Trophoblast cell (in vitro differentiated cells and primary cell): Measurements from ENCODE around the gene TGFBRAP1.

Source experiments
- DNase-seq, 2 donors: peaks; one replicate each; pipeline ENCODE4 v3.0.0-alpha.2; 2016
- H2AFZ ChIP-seq: 2 replicates; pipeline ENCODE4 v1.6.1; 2013; ENCODE audit warnings: low read length, moderate library complexity, mild to moderate bottlenecking; ENCODE audit not compliant: insufficient read depth, poor library complexity
- H2AK5ac ChIP-seq: 2 replicates; pipeline ENCODE4 v1.6.1; 2013; ENCODE audit warnings: mild to moderate bottlenecking, low read length
- H2BK120ac ChIP-seq: 2 replicates; pipeline ENCODE4 v1.6.1; 2013; ENCODE audit warnings: low read length, mild to moderate bottlenecking, moderate library complexity; ENCODE audit not compliant: insufficient read depth, poor library complexity
- H2BK12ac ChIP-seq: 2 replicates; pipeline ENCODE4 v1.6.1; 2013; ENCODE audit warnings: mild to moderate bottlenecking, low read length, moderate library complexity
- H2BK5ac ChIP-seq: 2 replicates; pipeline ENCODE4 v1.6.1; 2013; ENCODE audit warnings: low read length, low read depth, moderate library complexity, mild to moderate bottlenecking; ENCODE audit not compliant: poor library complexity
- H3K14ac ChIP-seq: 2 replicates; pipeline ENCODE4 v1.6.1; 2013; ENCODE audit warnings: mild to moderate bottlenecking, low read length
- H3K18ac ChIP-seq: 2 replicates; pipeline ENCODE4 v1.6.1; 2013; ENCODE audit warnings: mild to moderate bottlenecking, low read length
- H3K23ac ChIP-seq: 2 replicates; pipeline ENCODE4 v1.6.1; 2013; ENCODE audit warnings: low read length
- H3K27ac ChIP-seq: 2 replicates; pipeline ENCODE4 v1.5.1; 2013; ENCODE audit warnings: low read depth, mild to moderate bottlenecking, inconsistent platforms, low read length, moderate library complexity
- H3K27me3 ChIP-seq: 2 replicates; pipeline ENCODE4 v1.6.1; 2013; ENCODE audit warnings: inconsistent platforms, mild to moderate bottlenecking, low read length, moderate library complexity; ENCODE audit not compliant: insufficient read depth
- H3K36me3 ChIP-seq, 2 experiments: 1 replicate in 1 of 2; 2 replicates in 1 of 2; pipeline ENCODE4 v1.6.1; 2013; ENCODE audit warnings: low read length in 2 of 2, mild to moderate bottlenecking in 2 of 2, moderate library complexity in 1 of 2; ENCODE audit not compliant: insufficient read depth in 2 of 2, control insufficient read depth in 1 of 2
- H3K4ac ChIP-seq: 2 replicates; pipeline ENCODE4 v1.6.1; 2013; ENCODE audit warnings: low read depth, mild to moderate bottlenecking, low read length, moderate library complexity
- H3K4me1 ChIP-seq, 2 experiments: 1 replicate in 1 of 2; 2 replicates in 1 of 2; pipeline ENCODE4 v1.6.1; 2013; ENCODE audit warnings: low read length in 2 of 2, mild to moderate bottlenecking in 2 of 2, moderate library complexity in 1 of 2; ENCODE audit not compliant: insufficient read depth in 2 of 2, control insufficient read depth in 1 of 2
- H3K4me2 ChIP-seq: 2 replicates; pipeline ENCODE4 v1.6.1; 2013; ENCODE audit warnings: inconsistent platforms, mild to moderate bottlenecking, low read length, moderate library complexity
- H3K4me3 ChIP-seq: 2 replicates; pipeline ENCODE4 v1.5.1; 2013; ENCODE audit warnings: mild to moderate bottlenecking, low read depth, low read length, inconsistent platforms
- H3K79me1 ChIP-seq: one replicate; pipeline ENCODE4 v1.6.1; 2013; ENCODE audit warnings: low read length
- H3K79me2 ChIP-seq: 2 replicates; pipeline ENCODE4 v1.6.1; 2013; ENCODE audit warnings: low read length, mild to moderate bottlenecking; ENCODE audit not compliant: control insufficient read depth, insufficient read depth, poor library complexity
- H3K9ac ChIP-seq: 2 replicates; pipeline ENCODE4 v1.6.1; 2013; ENCODE audit warnings: mild to moderate bottlenecking, low read length
- H3K9me3 ChIP-seq: 2 replicates; pipeline ENCODE4 v1.6.1; 2013; ENCODE audit warnings: low read depth, mild to moderate bottlenecking, control low read depth, inconsistent platforms, low read length; ENCODE audit not compliant: insufficient read depth
- H4K12ac ChIP-seq: 2 replicates; pipeline ENCODE4 v1.6.1; 2013; ENCODE audit warnings: low read depth, mild to moderate bottlenecking, low read length, moderate library complexity
- H4K8ac ChIP-seq: 2 replicates; pipeline ENCODE4 v1.6.1; 2013; ENCODE audit warnings: low read depth, mild to moderate bottlenecking, low read length, moderate library complexity
- H4K91ac ChIP-seq: one replicate; pipeline ENCODE4 v1.6.1; 2013; ENCODE audit warnings: low read depth, mild to moderate bottlenecking, low read length, moderate library complexity
- WGBS: extraction: QIAGEN DNeasy Blood & Tissue Kit; methylation state at CpG from one replicate; pipeline ENCODE4 v1.1.7; 2013; ENCODE audit warnings: missing lambda C conversion rate; ENCODE audit not compliant: insufficient read length, insufficient coverage; ENCODE audit errors: extremely low coverage; 5-methylcytosine and 5-hydroxymethylcytosine counted together

Gene TGFBRAP1

GRCh38 chr2:105256431-105257047 lies 73.0 kb downstream of the TGFBRAP1 start:
- Histone ChIP-seq H3K4me1 (peaks cover 26 to 35% of the 10 kb centered on the region in 2 experiments), H4K91ac (peak overlapping the region; percentile 97), H3K23ac (no peak overlapping the region), H3K27ac (peak overlapping the region; percentile 97), H2BK12ac (peak overlapping the region; percentile 25), H2BK5ac (peak overlapping the region; percentile 95), H4K8ac (peak overlapping the region; percentile 75), H3K9ac (no peak overlapping the region), H3K27me3 (no peaks in the 10 kb centered on the region), H3K79me2 (peaks cover 5% of the 10 kb centered on the region), H2AFZ (peak overlapping the region; percentile 15), H3K14ac (peak overlapping the region; percentile 68), H2BK120ac (peak overlapping the region; percentile 96), H3K79me1 (peaks cover 44% of the 10 kb centered on the region), H4K12ac (no peak overlapping the region), H3K4me2 (peak overlapping the region; percentile 50), H3K4ac (peak overlapping the region; percentile 39), H3K9me3 (no peaks in the 10 kb centered on the region), H3K4me3 (no peak overlapping the region), H3K18ac (no peak overlapping the region), H2AK5ac (no peak overlapping the region), H3K36me3 (no peaks in the 10 kb centered on the region)
- peak; percentile 79 to 91 for DNase-seq
- no CpG with 5 or more reads among the region's 11 CpGs for WGBS

GRCh38 chr2:105255979-105256378 lies 73.6 kb downstream of the TGFBRAP1 start:
- Histone ChIP-seq H3K27me3 (no peaks in the 10 kb centered on the region), H3K18ac (peak overlapping the region; percentile 84), H3K4me1 (peaks cover 26 to 31% of the 10 kb centered on the region in 2 experiments), H4K12ac (peak overlapping the region; percentile 23), H4K8ac (peak overlapping the region; percentile 87), H3K9ac (no peak overlapping the region), H3K36me3 (no peaks in the 10 kb centered on the region), H3K9me3 (no peaks in the 10 kb centered on the region), H3K4me3 (no peak overlapping the region), H4K91ac (peak overlapping the region; percentile 97), H2AFZ (peak overlapping the region; percentile 27), H2BK5ac (peak overlapping the region; percentile 95), H3K4me2 (peak overlapping the region; percentile 50), H3K27ac (peak overlapping the region; percentile 97), H2BK12ac (peak overlapping the region; percentile 96), H2AK5ac (peak overlapping the region; percentile 94), H3K79me1 (peaks cover 42% of the 10 kb centered on the region), H3K4ac (peak overlapping the region; percentile 80), H3K79me2 (peaks cover 5% of the 10 kb centered on the region), H2BK120ac (peak overlapping the region; percentile 96), H3K14ac (peak overlapping the region; percentile 95), H3K23ac (no peak overlapping the region)
- WGBS: no CpG with 5 or more reads among the region's 2 CpGs
- no peak for DNase-seq

DNA sequence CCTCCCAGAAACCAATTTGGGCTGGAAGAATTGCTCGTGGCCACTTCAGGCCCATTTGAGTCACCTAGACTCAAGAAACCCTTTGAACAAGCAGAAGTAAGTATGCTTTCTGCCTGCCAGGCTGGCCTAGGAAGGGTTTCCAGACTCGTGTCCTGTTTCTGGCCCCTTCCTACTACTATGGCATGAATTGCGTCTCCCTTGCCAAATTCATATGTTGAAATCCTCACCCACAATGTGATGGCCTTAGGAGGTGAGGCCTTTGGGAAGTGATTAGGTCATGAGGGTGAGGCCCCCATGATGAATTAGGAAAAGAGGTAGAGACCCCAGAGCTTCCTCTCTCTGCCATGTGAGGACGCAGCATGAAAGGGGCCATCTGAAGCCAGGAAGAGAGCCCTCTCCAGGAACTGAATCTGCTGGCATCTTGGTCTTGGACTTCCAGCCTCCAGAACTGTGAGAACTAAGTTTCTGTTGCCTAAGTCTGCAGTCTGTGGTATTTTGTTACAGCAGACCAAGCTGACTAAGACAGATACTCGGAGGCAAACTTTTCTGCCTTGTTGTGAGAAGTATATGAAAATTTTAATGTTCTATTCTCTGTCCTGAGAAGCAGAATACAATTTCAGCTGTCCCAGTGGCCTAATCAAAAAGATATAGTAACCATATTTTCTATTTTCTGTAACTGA lies 74.9 kb downstream of the TGFBRAP1 start:
- Histone ChIP-seq H3K36me3 (no peaks in the 10 kb centered on the region), H3K14ac (peak overlapping the region; percentile 95), H2BK12ac (peak overlapping the region; percentile 96), H3K27ac (peak overlapping the region; percentile 97), H3K79me2 (peaks cover 5% of the 10 kb centered on the region), H2BK120ac (peak overlapping the region; percentile 96), H4K91ac (peak overlapping the region; percentile 98), H4K8ac (peak overlapping the region; percentile 87), H3K18ac (peak overlapping the region; percentile 12), H3K79me1 (peaks cover 44% of the 10 kb centered on the region), H3K27me3 (no peaks in the 10 kb centered on the region), H3K4me2 (no peak overlapping the region), H3K4me3 (no peak overlapping the region), H2AFZ (peak overlapping the region; percentile 23), H3K4me1 (peaks cover 28 to 30% of the 10 kb centered on the region in 2 experiments), H3K9ac (no peak overlapping the region), H3K9me3 (no peaks in the 10 kb centered on the region), H4K12ac (peak overlapping the region; percentile 12), H3K4ac (peak overlapping the region; percentile 39), H2AK5ac (peak overlapping the region; percentile 22), H2BK5ac (peak overlapping the region; percentile 95), H3K23ac (no peak overlapping the region)
- no peak for DNase-seq
- no CpG with 5 or more reads among the region's 5 CpGs for WGBS

- Histone ChIP-seq H2BK5ac (peak overlapping the region; percentile 94), H3K36me3 (no peaks in the 10 kb centered on the region), H2AK5ac (peak overlapping the region; percentile 92), H4K91ac (peak overlapping the region; percentile 86), H3K9ac (no peak overlapping the region), H3K4me3 (no peak overlapping the region), H3K4ac (no peak overlapping the region), H3K18ac (peak overlapping the region; percentile 83), H3K27me3 (no peaks in the 10 kb centered on the region), H4K8ac (peak overlapping the region; percentile 51), H2BK120ac (peak overlapping the region; percentile 96), H3K79me2 (peaks cover 8% of the 10 kb centered on the region), H3K79me1 (peaks cover 42% of the 10 kb centered on the region), H3K23ac (no peak overlapping the region), H3K27ac (peak overlapping the region; percentile 75), H2BK12ac (peak overlapping the region; percentile 98), H3K4me1 (peaks cover 31 to 33% of the 10 kb centered on the region in 2 experiments), H3K14ac (peak overlapping the region; percentile 72), H3K9me3 (no peaks in the 10 kb centered on the region), H4K12ac (peak overlapping the region; percentile 73), H3K4me2 (no peak overlapping the region), H2AFZ (no peak overlapping the region)
- WGBS: no CpG with 5 or more reads among the region's 2 CpGs
- no peak for DNase-seq
Observed at GRCh38 chr2:105252271-105252670, 77.3 kb downstream of the TGFBRAP1 start.
